Kidney tubule cell (primary cell): Measurements from ENCODE around the gene MARS2.
"Not testable (repeated sequence)": the region's sequence is repeated elsewhere in the genome, so short reads cannot be mapped to it uniquely, and the experiment has no call there.

Source experiments
- DNase-seq: peaks from one replicate; pipeline ENCODE4 v3.0.0-alpha.2; 2018; ENCODE audit warnings: low spot score

Gene MARS2

GRCh38 chr2:197705121-197705911 is at the start of gene MARS2:
Gene MARS2, plus strand, starts transcription at chr2:197705369. Its CDS starts 37 bp downstream, at chr2:197705406.
- peak; percentile 93 for DNase-seq

GRCh38 chr2:197657562-197657961 is 47.6 kb upstream of the MARS2 start:
- no peak for DNase-seq

- DNase-seq = no peak
Observed at GRCh38 chr2:197661626-197662025, 43.5 kb upstream of the MARS2 start.

- no peak for DNase-seq
Observed at GRCh38 chr2:197666277-197666676, 38.9 kb upstream of the MARS2 start.

GRCh38 chr2:197668296-197668695 is 36.9 kb upstream of the MARS2 start:
- DNase-seq = no peak

- DNase-seq = no peak
Observed at GRCh38 chr2:197669077-197669476, 36.1 kb upstream of the MARS2 start.

- peak; percentile 61 for DNase-seq
Observed at GRCh38 chr2:197672371-197672893, 32.7 kb upstream of the MARS2 start.

GRCh38 chr2:197673106-197673505 is 32.1 kb upstream of the MARS2 start:
- no peak for DNase-seq

- DNase-seq = no peak
Observed at GRCh38 chr2:197673606-197674005, 31.6 kb upstream of the MARS2 start.

- no peak for DNase-seq
Observed at GRCh38 chr2:197674060-197674459, 31.1 kb upstream of the MARS2 start.

GRCh38 chr2:197674591-197674990 is 30.6 kb upstream of the MARS2 start:
- DNase-seq = no peak

- no peak for DNase-seq
Observed at GRCh38 chr2:197675246-197675645, 29.9 kb upstream of the MARS2 start, which contains the start of gene RFTN2. Gene RFTN2, minus strand, starts transcription at chr2:197675587. Its CDS starts 129 bp downstream, at chr2:197675458.

- no peak for DNase-seq
Observed at GRCh38 chr2:197675711-197676188, 29.4 kb upstream of the MARS2 start.

GRCh38 chr2:197677056-197677455 is 28.1 kb upstream of the MARS2 start:
- no peak for DNase-seq

- peak; percentile 15 for DNase-seq
Observed at GRCh38 chr2:197677483-197677882, 27.7 kb upstream of the MARS2 start.

- DNase-seq = not testable (repeated sequence)
Observed at GRCh38 chr2:197695206-197695605, 10.0 kb upstream of the MARS2 start.

GRCh38 chr2:197695971-197696370 is 9.2 kb upstream of the MARS2 start:
- DNase-seq = not testable (repeated sequence)

- DNase-seq = not testable (repeated sequence)
Observed at GRCh38 chr2:197696571-197696970, 8.6 kb upstream of the MARS2 start.

- DNase-seq = not testable (repeated sequence)
Observed at GRCh38 chr2:197699724-197700123, 5.4 kb upstream of the MARS2 start.

- DNase-seq = no peak
Observed at GRCh38 chr2:197700960-197701359, 4.2 kb upstream of the MARS2 start.

GRCh38 chr2:197704434-197705120 is 592 bp upstream of the MARS2 start:
- DNase-seq = no peak

GRCh38 chr2:197705912-197706838 is 1.0 kb downstream of the MARS2 start:
- DNase-seq = peak; percentile 46
